Gastrocnemius medialis (tissue), 4 donors: ENCODE results near the gene BMERB1.

Experiments
- POLR2A ChIP-seq, 2 donors: fragments of 450-650 bp; IDR thresholded peaks; one replicate each; pipeline ENCODE4 v1.6.1; 2017; ENCODE audit warnings: antibody characterized with exemption in 2 of 2, mild to moderate bottlenecking in 2 of 2, moderate library complexity in 2 of 2
- TF ChIP-seq, protein P1 (sequence below), 5 experiments: fragments of 450-650 bp in 3 of 5; fragments of 200-600 bp in 2 of 5; sonication (generic) in 2 of 5; IDR thresholded peaks in 4 of 5; conservative IDR thresholded peaks in 1 of 5; 1 replicate in 4 of 5; 2 replicates in 1 of 5; pipeline ENCODE4 v1.5.1; 2016 to 2019; ENCODE audit warnings: antibody characterized with exemption in 5 of 5, mild to moderate bottlenecking in 3 of 5, moderate library complexity in 3 of 5

- TF ChIP-seq, protein P1, sequence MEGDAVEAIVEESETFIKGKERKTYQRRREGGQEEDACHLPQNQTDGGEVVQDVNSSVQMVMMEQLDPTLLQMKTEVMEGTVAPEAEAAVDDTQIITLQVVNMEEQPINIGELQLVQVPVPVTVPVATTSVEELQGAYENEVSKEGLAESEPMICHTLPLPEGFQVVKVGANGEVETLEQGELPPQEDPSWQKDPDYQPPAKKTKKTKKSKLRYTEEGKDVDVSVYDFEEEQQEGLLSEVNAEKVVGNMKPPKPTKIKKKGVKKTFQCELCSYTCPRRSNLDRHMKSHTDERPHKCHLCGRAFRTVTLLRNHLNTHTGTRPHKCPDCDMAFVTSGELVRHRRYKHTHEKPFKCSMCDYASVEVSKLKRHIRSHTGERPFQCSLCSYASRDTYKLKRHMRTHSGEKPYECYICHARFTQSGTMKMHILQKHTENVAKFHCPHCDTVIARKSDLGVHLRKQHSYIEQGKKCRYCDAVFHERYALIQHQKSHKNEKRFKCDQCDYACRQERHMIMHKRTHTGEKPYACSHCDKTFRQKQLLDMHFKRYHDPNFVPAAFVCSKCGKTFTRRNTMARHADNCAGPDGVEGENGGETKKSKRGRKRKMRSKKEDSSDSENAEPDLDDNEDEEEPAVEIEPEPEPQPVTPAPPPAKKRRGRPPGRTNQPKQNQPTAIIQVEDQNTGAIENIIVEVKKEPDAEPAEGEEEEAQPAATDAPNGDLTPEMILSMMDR (IDR thresholded peaks at IDR 0.05 in 4 of 5, conservative IDR thresholded peaks at IDR 0.05 in 1 of 5): no peak
- TF ChIP-seq POLR2A (IDR thresholded peaks at IDR 0.05): no peak
Measured at GRCh38 chr16:15566095-15566494, 131.7 kb downstream of the BMERB1 start.
